GM12875 (cell line): ENCODE measurements around the gene TMEM8B.
"Not testable (repeated sequence)": the region's sequence is repeated elsewhere in the genome, so short reads cannot be mapped to it uniquely, and the experiment has no call there.

Experiments used
- H3K4me3 ChIP-seq: one replicate; pipeline ENCODE4 v1.5.1; 2011; ENCODE audit warnings: low read depth, low read length, control low read depth
- TF ChIP-seq, protein P1 (sequence below): IDR thresholded peaks from 2 replicates; pipeline ENCODE4 v1.5.1; 2011; ENCODE audit warnings: low read depth, mild to moderate bottlenecking, control low read depth, inconsistent platforms, low read length, moderate library complexity, borderline replicate concordance; ENCODE audit not compliant: insufficient read depth

TMEM8B gene

DNA sequence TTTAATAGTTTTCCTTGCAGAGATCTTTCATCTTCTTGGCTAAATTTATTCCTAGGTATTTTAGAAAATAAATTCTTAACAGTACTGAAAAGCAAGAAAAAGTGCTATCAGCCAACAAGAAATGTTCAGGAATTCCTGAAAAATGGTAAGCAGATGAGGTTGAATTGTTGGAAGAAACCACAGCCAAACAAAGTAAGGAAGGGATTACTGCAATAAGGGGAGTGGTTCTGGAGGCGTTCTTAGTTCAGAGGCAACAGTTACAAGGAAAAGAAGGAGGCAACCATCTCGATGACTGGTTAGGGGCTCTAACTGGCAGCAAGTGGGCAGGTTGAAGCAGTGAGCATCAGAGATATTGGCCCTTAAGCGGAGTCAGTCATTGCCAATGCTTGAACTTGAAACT lies 54.0 kb downstream of the TMEM8B start:
- TF ChIP-seq, protein P1, sequence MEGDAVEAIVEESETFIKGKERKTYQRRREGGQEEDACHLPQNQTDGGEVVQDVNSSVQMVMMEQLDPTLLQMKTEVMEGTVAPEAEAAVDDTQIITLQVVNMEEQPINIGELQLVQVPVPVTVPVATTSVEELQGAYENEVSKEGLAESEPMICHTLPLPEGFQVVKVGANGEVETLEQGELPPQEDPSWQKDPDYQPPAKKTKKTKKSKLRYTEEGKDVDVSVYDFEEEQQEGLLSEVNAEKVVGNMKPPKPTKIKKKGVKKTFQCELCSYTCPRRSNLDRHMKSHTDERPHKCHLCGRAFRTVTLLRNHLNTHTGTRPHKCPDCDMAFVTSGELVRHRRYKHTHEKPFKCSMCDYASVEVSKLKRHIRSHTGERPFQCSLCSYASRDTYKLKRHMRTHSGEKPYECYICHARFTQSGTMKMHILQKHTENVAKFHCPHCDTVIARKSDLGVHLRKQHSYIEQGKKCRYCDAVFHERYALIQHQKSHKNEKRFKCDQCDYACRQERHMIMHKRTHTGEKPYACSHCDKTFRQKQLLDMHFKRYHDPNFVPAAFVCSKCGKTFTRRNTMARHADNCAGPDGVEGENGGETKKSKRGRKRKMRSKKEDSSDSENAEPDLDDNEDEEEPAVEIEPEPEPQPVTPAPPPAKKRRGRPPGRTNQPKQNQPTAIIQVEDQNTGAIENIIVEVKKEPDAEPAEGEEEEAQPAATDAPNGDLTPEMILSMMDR = no peak
- no peak overlapping the region for H3K4me3 ChIP-seq

GRCh38 chr9:35884908-35885307 lies 55.9 kb downstream of the TMEM8B start:
- not testable (repeated sequence) for H3K4me3 ChIP-seq

DNA sequence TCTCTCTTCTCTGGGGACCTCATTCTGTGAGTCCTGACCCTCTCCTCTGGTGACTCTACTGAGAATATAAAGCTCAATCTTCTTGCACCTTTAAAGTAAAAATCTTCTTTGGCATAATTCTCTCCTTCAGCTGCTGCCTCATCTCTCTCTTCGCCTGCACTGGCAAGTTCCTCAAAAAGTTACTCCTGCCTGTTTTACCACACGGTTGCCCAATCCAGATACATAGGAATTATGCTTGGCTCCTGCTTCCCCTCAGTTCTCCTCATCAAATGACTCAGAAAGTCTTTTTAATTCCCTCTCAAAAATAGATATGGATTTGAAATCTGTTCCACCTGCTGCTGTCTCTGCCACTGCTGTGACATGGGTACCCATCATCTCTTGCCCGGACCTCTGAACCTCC lies 62.6 kb downstream of the TMEM8B start:
- no peak overlapping the region for H3K4me3 ChIP-seq
- TF ChIP-seq, protein P1 = no peak

DNA sequence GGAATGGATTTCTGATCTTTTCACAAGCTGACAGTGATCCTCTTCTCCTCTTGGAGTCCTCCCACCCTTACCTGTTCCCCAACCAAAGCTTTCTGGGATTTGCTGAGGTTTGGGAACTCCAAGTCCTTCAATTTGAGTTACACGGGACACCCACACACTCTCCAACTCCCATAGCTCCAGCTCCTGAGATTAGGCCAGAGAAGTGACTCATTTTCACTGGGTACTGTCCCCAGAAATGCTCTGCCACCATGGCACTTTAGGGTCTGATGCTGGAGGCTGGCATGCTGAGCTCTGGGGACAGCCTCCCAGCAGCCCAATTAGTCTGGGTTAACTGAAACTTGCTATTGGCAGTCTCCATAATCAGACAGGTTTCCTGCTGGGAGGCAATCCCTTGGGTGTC lies 63.0 kb downstream of the TMEM8B start:
- TF ChIP-seq, protein P1 = no peak
- H3K4me3 ChIP-seq = no peak overlapping the region

DNA sequence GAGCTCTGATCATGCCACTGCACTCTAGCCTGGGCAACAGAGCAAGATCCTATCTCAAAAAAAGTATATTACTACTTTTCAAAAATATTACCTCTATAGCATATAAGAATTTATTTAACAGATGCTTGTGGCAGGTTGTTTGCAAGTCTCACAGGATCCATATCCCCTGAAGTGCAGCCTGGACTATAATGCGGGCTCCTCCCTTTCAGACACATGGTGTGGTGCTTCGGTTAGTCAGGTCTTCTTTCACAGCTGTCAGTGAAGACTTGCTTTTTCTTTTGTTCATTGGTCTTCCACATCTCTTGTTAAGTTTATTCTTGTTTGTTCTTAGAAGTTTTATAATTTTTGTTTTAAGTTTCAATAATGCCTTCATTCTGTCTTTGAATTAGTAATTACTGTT lies 67.5 kb downstream of the TMEM8B start:
- TF ChIP-seq, protein P1 = no peak
- H3K4me3 ChIP-seq = no peak overlapping the region

- H3K4me3 ChIP-seq = not testable (repeated sequence)
These were observed 68.5 kb downstream of the TMEM8B start for GRCh38 chr9:35897376-35898099.

DNA sequence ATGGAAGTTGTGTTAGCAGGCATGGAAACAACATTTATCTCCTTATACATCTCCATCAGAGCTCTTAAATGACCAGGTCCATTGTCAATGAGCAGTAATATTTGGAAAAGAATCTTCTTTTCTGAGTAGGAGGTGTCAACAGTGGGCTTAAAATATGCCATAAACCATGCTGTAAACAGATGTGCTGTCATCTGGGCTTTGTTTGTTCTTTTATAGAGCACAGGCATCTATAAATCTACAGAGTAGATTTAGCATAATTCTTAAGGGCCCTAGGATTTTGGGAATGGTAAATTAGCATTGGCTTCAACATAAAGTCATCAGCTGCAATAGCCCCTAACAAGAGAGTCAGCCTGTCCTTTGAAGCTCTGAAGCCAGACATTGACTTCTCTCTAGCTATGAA lies 69.3 kb downstream of the TMEM8B start:
- TF ChIP-seq, protein P1 = no peak
- H3K4me3 ChIP-seq = no peak overlapping the region

DNA sequence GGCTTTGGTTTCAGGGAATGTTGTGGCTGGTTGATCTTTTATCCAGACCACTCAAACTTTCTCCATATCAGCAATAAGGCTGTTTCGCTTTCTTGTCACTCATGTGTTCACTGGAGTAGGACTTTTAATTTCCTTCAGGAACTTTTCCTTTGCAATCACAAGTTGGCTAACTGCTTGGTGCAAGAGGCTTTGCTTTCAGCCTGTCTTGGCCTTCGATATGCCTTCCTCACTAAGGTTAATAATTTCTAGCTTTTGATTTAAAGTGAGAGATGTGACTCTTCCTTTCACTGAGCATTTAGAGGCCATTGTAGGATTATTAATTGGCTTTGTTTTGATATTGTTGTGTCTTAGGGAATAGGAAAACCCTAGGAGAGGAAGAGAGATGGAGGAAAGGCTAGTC lies 70.0 kb downstream of the TMEM8B start:
- no peak overlapping the region for H3K4me3 ChIP-seq
- TF ChIP-seq, protein P1 = no peak
